ENCODE measurements around the gene OS9. TPM values are rescaled to one million over a fixed set of nuclear protein-coding genes. Genes with fewer than 3 reads are reported as not detected.

OS9 gene
- total and polyA plus RNA-seq, 8 donors: 177 to 254 (median 192) TPM

DNA sequence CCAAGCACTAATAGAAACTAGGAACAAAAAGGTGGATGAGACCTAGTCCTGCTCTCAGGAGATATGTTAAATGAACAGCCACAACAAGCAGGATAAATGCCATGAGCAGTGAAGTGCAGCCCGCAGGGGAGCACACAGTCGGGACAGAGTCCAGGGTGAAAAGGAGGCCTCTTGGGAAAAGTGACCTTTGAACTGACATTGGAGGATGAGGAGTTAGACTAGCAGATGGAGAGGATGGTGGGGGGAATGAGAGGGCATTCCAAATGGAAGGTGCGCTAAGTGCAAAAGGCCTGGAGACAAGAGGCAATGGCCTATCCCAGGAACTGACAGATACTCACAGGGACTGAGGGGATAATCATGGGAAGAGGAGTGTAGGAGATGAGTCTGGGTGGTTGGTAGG lies 4.5 kb downstream of the OS9 start:
- DNase-seq (no peak), FAIRE-seq (no peak), ATAC-seq (no peak)
- intact Hi-C loops (cut with DNase I): no loop called here
- H3K4me1 ChIP-seq: peaks cover 0 to 4% (median 4%) of the 10 kb centered on the region in 3 donors
- WGBS, 2 donors: 89 to 91% methylated on average over 3 of the region's 3 CpGs
- TF ChIP-seq, protein P1, sequence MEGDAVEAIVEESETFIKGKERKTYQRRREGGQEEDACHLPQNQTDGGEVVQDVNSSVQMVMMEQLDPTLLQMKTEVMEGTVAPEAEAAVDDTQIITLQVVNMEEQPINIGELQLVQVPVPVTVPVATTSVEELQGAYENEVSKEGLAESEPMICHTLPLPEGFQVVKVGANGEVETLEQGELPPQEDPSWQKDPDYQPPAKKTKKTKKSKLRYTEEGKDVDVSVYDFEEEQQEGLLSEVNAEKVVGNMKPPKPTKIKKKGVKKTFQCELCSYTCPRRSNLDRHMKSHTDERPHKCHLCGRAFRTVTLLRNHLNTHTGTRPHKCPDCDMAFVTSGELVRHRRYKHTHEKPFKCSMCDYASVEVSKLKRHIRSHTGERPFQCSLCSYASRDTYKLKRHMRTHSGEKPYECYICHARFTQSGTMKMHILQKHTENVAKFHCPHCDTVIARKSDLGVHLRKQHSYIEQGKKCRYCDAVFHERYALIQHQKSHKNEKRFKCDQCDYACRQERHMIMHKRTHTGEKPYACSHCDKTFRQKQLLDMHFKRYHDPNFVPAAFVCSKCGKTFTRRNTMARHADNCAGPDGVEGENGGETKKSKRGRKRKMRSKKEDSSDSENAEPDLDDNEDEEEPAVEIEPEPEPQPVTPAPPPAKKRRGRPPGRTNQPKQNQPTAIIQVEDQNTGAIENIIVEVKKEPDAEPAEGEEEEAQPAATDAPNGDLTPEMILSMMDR (IDR thresholded peaks at IDR 0.05): no peak
- peaks cover 0 to 16% (median 5%) of the 10 kb centered on the region in 3 donors for H3K36me3 ChIP-seq
- no peaks in the 10 kb centered on the region for H3K9me3 ChIP-seq
- H3K27ac ChIP-seq: no peak overlapping the region
- no peaks in the 10 kb centered on the region for H3K27me3 ChIP-seq
- H3K4me3 ChIP-seq: no peak overlapping the region

DNA sequence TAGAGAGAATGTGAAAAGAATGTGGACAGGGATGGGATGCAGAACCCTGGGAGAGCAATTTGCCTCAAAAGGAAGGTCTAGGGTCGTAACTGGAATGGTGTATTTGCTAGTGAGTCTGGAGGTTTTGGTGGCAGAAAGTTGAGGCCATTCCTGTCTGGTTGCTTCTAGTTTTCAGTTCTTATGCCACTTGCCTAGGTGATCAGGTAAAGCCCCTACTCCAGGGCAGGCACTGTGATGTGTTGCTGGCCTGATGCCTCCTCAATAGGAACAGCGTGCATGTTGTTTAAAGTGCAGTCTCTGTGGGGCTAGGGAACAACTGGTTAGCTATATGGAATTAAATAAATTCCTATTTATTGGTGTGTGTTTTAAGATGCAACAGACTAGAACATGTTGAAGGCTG lies 6.4 kb downstream of the OS9 start:
- no peak for DNase-seq
- peaks cover 0 to 16% (median 5%) of the 10 kb centered on the region in 3 donors for H3K36me3 ChIP-seq
- no peaks in the 10 kb centered on the region for H3K9me3 ChIP-seq
- no peaks in the 10 kb centered on the region for H3K27me3 ChIP-seq
- ATAC-seq: no peak
- no peak for FAIRE-seq
- WGBS, 2 donors: 90 to 96% methylated on average over 2 of the region's 2 CpGs
- no peak overlapping the region for H3K27ac ChIP-seq
- intact Hi-C loops (cut with DNase I): no loop called here
- H3K4me1 ChIP-seq: no peaks in the 10 kb centered on the region
- TF ChIP-seq, protein P1 (IDR thresholded peaks at IDR 0.05): no peak
- no peak overlapping the region for H3K4me3 ChIP-seq

GRCh38 chr12:57707250-57707649 lies 13.3 kb downstream of the OS9 start:
- FAIRE-seq: no peak
- whole genome bisulfite sequencing, 2 donors: 97 to 99% methylated on average over 3 of the region's 3 CpGs
- TF ChIP-seq, protein P1 (IDR thresholded peaks at IDR 0.05): no peak
- Histone ChIP-seq H3K27ac (no peak overlapping the region), H3K4me1 (no peaks in the 10 kb centered on the region), H3K27me3 (no peaks in the 10 kb centered on the region), H3K36me3 (peaks cover 0 to 6% (median 0%) of the 10 kb centered on the region in 3 donors), H3K9me3 (no peaks in the 10 kb centered on the region), H3K4me3 (no peak overlapping the region)
- intact Hi-C loops (cut with DNase I): no loop called here
- no peak for ATAC-seq
- DNase-seq: no peak

- H3K9me3 ChIP-seq: no peaks in the 10 kb centered on the region
- H3K4me1 ChIP-seq: no peaks in the 10 kb centered on the region
- no peak for ATAC-seq
- peaks cover 0 to 6% (median 0%) of the 10 kb centered on the region in 3 donors for H3K36me3 ChIP-seq
- FAIRE-seq: no peak
- TF ChIP-seq, protein P1 (IDR thresholded peaks at IDR 0.05): no peak
- no peak for DNase-seq
- 67 to 76% methylated on average over 2 of the region's 2 CpGs for WGBS, 2 donors
- H3K4me3 ChIP-seq: no peak overlapping the region
- intact Hi-C loops (cut with DNase I): no loop called here
- H3K27ac ChIP-seq: no peak overlapping the region
- H3K27me3 ChIP-seq: no peaks in the 10 kb centered on the region
These were observed 14.4 kb downstream of the OS9 start for GRCh38 chr12:57708296-57708695.

DNA sequence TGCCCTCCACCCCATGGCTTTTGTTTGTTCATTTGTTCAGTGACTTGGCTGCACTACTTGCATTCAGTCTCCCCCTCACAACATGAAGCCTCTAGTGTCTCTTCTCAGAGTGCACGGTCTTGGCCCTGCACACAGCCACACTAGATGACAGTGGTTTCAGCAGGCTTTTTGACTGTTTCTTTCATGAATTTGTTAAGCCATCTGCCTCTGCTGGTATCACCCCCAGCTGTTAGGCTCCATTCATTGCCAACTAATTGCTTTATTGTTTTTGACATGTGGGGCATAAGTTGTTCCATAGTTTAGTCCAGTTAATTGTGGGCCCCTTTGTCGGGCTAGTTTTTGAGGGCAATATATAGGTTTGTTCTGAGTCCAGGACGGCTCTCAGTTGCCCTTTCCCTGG lies 18.8 kb downstream of the OS9 start:
- TF ChIP-seq, protein P1 (IDR thresholded peaks at IDR 0.05): no peak
- Histone ChIP-seq H3K4me3 (no peak overlapping the region), H3K27ac (no peak overlapping the region), H3K36me3 (peaks cover 4 to 22% (median 6%) of the 10 kb centered on the region in 3 donors), H3K9me3 (no peaks in the 10 kb centered on the region), H3K27me3 (no peaks in the 10 kb centered on the region), H3K4me1 (no peaks in the 10 kb centered on the region)
- DNase-seq (no peak), ATAC-seq (no peak), FAIRE-seq (no peak)
- 91 to 94% methylated on average over 3 of the region's 3 CpGs for WGBS, 2 donors
- intact Hi-C loops (cut with DNase I): no loop called here
